ENCODE measurements around the gene GRIN3B.

Gene GRIN3B

GRCh38 chr19:1018393-1018792, 18.2 kb downstream of the GRIN3B start:
- Histone ChIP-seq H4K20me1 (ENCODE audit: insufficient read depth, low read length) (peaks cover 70% of the 10 kb centered on the region), H3K9ac (ENCODE audit: low read length) (no peak overlapping the region), H3K9me3 (ENCODE audit: insufficient read depth, low read length) (no peaks in the 10 kb centered on the region), H3K27me3 (ENCODE audit: low read depth, low read length) (no peaks in the 10 kb centered on the region), H3K27ac (ENCODE audit: low read length) (no peak overlapping the region), H3K79me2 (ENCODE audit: low read length) (peaks cover 76% of the 10 kb centered on the region), H3K36me3 (replicated peaks; ENCODE audit: low read depth, low read length) (peaks cover 17% of the 10 kb centered on the region), H2AFZ (ENCODE audit: low read depth, low read length) (no peak overlapping the region), H3K4me3 (ENCODE audit: low read length) (peak overlapping the region; percentile 92; the same call in 1 of the 2 replicates), H3K4me2 (ENCODE audit: low read length) (peak overlapping the region; percentile 38), H3K4me1 (ENCODE audit: low read length) (peaks cover 37% of the 10 kb centered on the region)
- TF ChIP-seq EZH2phosphoT487 (IDR thresholded peaks at IDR 0.05; ENCODE audit: low read depth) (no peak), CTCF (IDR thresholded peaks at IDR 0.05; ENCODE audit: low read depth, low read length) (no peak)

- Histone ChIP-seq H3K36me3 (replicated peaks; ENCODE audit: low read depth, low read length) (peaks cover 11% of the 10 kb centered on the region), H3K9ac (ENCODE audit: low read length) (peak overlapping the region; percentile 96), H3K27me3 (ENCODE audit: low read depth, low read length) (no peaks in the 10 kb centered on the region), H2AFZ (ENCODE audit: low read depth, low read length) (no peak overlapping the region), H3K9me3 (ENCODE audit: insufficient read depth, low read length) (no peaks in the 10 kb centered on the region), H3K79me2 (ENCODE audit: low read length) (peaks cover 69% of the 10 kb centered on the region), H3K27ac (ENCODE audit: low read length) (peak overlapping the region; percentile 76), H4K20me1 (ENCODE audit: insufficient read depth, low read length) (peaks cover 63% of the 10 kb centered on the region), H3K4me1 (ENCODE audit: low read length) (peaks cover 37% of the 10 kb centered on the region), H3K4me3 (ENCODE audit: low read length) (peak overlapping the region; percentile 92), H3K4me2 (ENCODE audit: low read length) (peak overlapping the region; percentile 89)
- TF ChIP-seq EZH2phosphoT487 (IDR thresholded peaks at IDR 0.05; ENCODE audit: low read depth) (no peak), CTCF (IDR thresholded peaks at IDR 0.05; ENCODE audit: low read depth, low read length) (no peak)
Measured at GRCh38 chr19:1018932-1019615, 18.9 kb downstream of the GRIN3B start.

- H3K79me2 ChIP-seq (ENCODE audit: low read length) = peaks cover 64% of the 10 kb centered on the region
- H3K27ac ChIP-seq (ENCODE audit: low read length) = peak overlapping the region; percentile 76
- H3K27me3 ChIP-seq (ENCODE audit: low read depth, low read length) = no peaks in the 10 kb centered on the region
- peak overlapping the region; percentile 92 for H3K4me3 ChIP-seq (ENCODE audit: low read length)
- TF ChIP-seq EZH2phosphoT487 (IDR thresholded peaks at IDR 0.05; ENCODE audit: low read depth) (no peak), CTCF (IDR thresholded peaks at IDR 0.05; ENCODE audit: low read depth, low read length) (no peak)
- H2AFZ ChIP-seq (ENCODE audit: low read depth, low read length) = no peak overlapping the region
- H3K36me3 ChIP-seq (replicated peaks; ENCODE audit: low read depth, low read length) = peaks cover 10% of the 10 kb centered on the region
- peaks cover 37% of the 10 kb centered on the region for H3K4me1 ChIP-seq (ENCODE audit: low read length)
- no peaks in the 10 kb centered on the region for H3K9me3 ChIP-seq (ENCODE audit: insufficient read depth, low read length)
- peak overlapping the region; percentile 96 for H3K9ac ChIP-seq (ENCODE audit: low read length)
- peak overlapping the region; percentile 89 for H3K4me2 ChIP-seq (ENCODE audit: low read length)
- peaks cover 58% of the 10 kb centered on the region for H4K20me1 ChIP-seq (ENCODE audit: insufficient read depth, low read length)
Measured at GRCh38 chr19:1019616-1019961, 19.4 kb downstream of the GRIN3B start.

- TF ChIP-seq EZH2phosphoT487 (IDR thresholded peaks at IDR 0.05; ENCODE audit: low read depth) (no peak), CTCF (IDR thresholded peaks at IDR 0.05; ENCODE audit: low read depth, low read length) (no peak)
- Histone ChIP-seq H4K20me1 (ENCODE audit: insufficient read depth, low read length) (peaks cover 52% of the 10 kb centered on the region), H3K36me3 (replicated peaks; ENCODE audit: low read depth, low read length) (peaks cover 10% of the 10 kb centered on the region), H3K9ac (ENCODE audit: low read length) (peak overlapping the region; percentile 96), H3K27ac (ENCODE audit: low read length) (peak overlapping the region; percentile 76), H3K4me2 (ENCODE audit: low read length) (peak overlapping the region; percentile 89), H3K27me3 (ENCODE audit: low read depth, low read length) (no peaks in the 10 kb centered on the region), H3K4me1 (ENCODE audit: low read length) (peaks cover 37% of the 10 kb centered on the region), H3K4me3 (ENCODE audit: low read length) (peak overlapping the region; percentile 92), H2AFZ (ENCODE audit: low read depth, low read length) (no peak overlapping the region), H3K9me3 (ENCODE audit: insufficient read depth, low read length) (no peaks in the 10 kb centered on the region), H3K79me2 (ENCODE audit: low read length) (peaks cover 58% of the 10 kb centered on the region)
Measured at GRCh38 chr19:1019980-1020867, 20.0 kb downstream of the GRIN3B start.

Data from OCI-LY3 (cell line).